Sigmoid colon (tissue), 4 donors: ENCODE measurements around the gene TMEM135.

ENCODE experiments used
- EP300 ChIP-seq, 4 donors: sonication (generic); formaldehyde crosslinking; IDR thresholded peaks; one replicate each; pipeline ENCODE4 v1.6.1; 2017; ENCODE audit warnings: antibody characterized with exemption in 4 of 4
- POLR2A ChIP-seq, 2 donors: fragments of 450-650 bp; IDR thresholded peaks; one replicate each; pipeline ENCODE4 v1.6.1; 2016; ENCODE audit warnings: antibody characterized with exemption in 2 of 2, mild to moderate bottlenecking in 2 of 2, moderate library complexity in 2 of 2
- POLR2AphosphoS5 ChIP-seq, 4 donors: sonication (generic); formaldehyde crosslinking; IDR thresholded peaks; one replicate each; pipeline ENCODE4 v1.6.1; 2017; ENCODE audit warnings: antibody characterized with exemption in 4 of 4
- TF ChIP-seq, protein P1 (sequence below), 4 experiments: fragments of 450-650 bp in 3 of 4; fragments of 200-600 bp in 1 of 4; IDR thresholded peaks; one replicate each; pipeline ENCODE4 v1.5.1; 2016 to 2019; ENCODE audit warnings: antibody characterized with exemption in 4 of 4, mild to moderate bottlenecking in 3 of 4, moderate library complexity in 2 of 4

DNA sequence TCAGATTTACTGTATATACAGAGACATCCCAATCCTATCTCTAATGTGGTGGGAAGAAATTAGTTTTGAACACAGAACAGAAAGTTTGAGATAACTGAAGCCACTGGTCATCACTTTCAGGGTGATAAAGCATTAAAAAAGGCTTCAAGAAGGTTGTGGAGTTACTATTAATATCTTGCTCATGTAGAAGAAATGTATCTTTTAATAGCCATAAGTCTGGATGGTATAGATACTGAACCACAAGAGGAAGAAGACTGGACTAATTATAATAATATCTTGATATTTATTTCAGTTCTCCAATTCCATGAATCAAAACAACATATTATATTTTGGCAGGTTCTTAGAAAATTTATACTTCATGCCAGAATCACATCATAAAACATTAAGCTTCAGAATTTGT lies 137.1 kb downstream of the TMEM135 start:
- TF ChIP-seq POLR2A (IDR thresholded peaks at IDR 0.05) (no peak), EP300 (IDR thresholded peaks at IDR 0.05) (no peak), POLR2AphosphoS5 (IDR thresholded peaks at IDR 0.05) (no peak)
- TF ChIP-seq, protein P1, sequence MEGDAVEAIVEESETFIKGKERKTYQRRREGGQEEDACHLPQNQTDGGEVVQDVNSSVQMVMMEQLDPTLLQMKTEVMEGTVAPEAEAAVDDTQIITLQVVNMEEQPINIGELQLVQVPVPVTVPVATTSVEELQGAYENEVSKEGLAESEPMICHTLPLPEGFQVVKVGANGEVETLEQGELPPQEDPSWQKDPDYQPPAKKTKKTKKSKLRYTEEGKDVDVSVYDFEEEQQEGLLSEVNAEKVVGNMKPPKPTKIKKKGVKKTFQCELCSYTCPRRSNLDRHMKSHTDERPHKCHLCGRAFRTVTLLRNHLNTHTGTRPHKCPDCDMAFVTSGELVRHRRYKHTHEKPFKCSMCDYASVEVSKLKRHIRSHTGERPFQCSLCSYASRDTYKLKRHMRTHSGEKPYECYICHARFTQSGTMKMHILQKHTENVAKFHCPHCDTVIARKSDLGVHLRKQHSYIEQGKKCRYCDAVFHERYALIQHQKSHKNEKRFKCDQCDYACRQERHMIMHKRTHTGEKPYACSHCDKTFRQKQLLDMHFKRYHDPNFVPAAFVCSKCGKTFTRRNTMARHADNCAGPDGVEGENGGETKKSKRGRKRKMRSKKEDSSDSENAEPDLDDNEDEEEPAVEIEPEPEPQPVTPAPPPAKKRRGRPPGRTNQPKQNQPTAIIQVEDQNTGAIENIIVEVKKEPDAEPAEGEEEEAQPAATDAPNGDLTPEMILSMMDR (IDR thresholded peaks at IDR 0.05) = no peak
